GM19099 (cell line): ENCODE measurements around the gene DVL3.

Experiments used
- POLR2A ChIP-seq: IDR thresholded peaks from 3 replicates; pipeline ENCODE4 v1.6.1; 2011; ENCODE audit warnings: low read depth; ENCODE audit not compliant: insufficient read length; ENCODE audit errors: extremely low read depth

The DVL3 gene

GRCh38 chr3:184154885-184155643 is at the start of gene DVL3:
DVL3 (plus strand) TSS chr3:184155377; CDS start chr3:184155636, 259 bp downstream.
- no peak for TF ChIP-seq POLR2A

- no peak for TF ChIP-seq POLR2A
These were observed 44.9 kb upstream of the DVL3 start for GRCh38 chr3:184110316-184110725.

- TF ChIP-seq POLR2A, result no peak
These were observed 39.2 kb upstream of the DVL3 start for GRCh38 chr3:184116017-184116416.

GRCh38 chr3:184117636-184118035 is 37.5 kb upstream of the DVL3 start:
- no peak for TF ChIP-seq POLR2A

- TF ChIP-seq POLR2A, result no peak
These were observed 29.2 kb upstream of the DVL3 start for GRCh38 chr3:184126006-184126405.

- TF ChIP-seq POLR2A, result no peak
These were observed 26.2 kb upstream of the DVL3 start for GRCh38 chr3:184129012-184129411.

- no peak for TF ChIP-seq POLR2A
These were observed 22.2 kb upstream of the DVL3 start for GRCh38 chr3:184132945-184133344.

GRCh38 chr3:184133840-184134745 is 21.1 kb upstream of the DVL3 start:
- peak; percentile 54 for TF ChIP-seq POLR2A

- no peak for TF ChIP-seq POLR2A
These were observed 20.4 kb upstream of the DVL3 start for GRCh38 chr3:184134746-184135148.

GRCh38 chr3:184135149-184135910 is 19.8 kb upstream of the DVL3 start, which contains the start of gene EIF2B5:
EIF2B5 (plus strand) TSS chr3:184135358; CDS start chr3:184135386, 28 bp downstream.
- TF ChIP-seq POLR2A, result peak; percentile 90

GRCh38 chr3:184135911-184136260 is 19.3 kb upstream of the DVL3 start:
- TF ChIP-seq POLR2A, result no peak

GRCh38 chr3:184140436-184140835 is 14.7 kb upstream of the DVL3 start:
- no peak for TF ChIP-seq POLR2A

GRCh38 chr3:184142199-184142598 is 13.0 kb upstream of the DVL3 start:
- TF ChIP-seq POLR2A, result no peak

GRCh38 chr3:184143327-184143726 is 11.8 kb upstream of the DVL3 start:
- no peak for TF ChIP-seq POLR2A

GRCh38 chr3:184144505-184144904 is 10.7 kb upstream of the DVL3 start:
- no peak for TF ChIP-seq POLR2A
